UCSD-AML1 (cell line): ENCODE results near the gene POM121C.
"Not testable (repeated sequence)": the region's sequence is repeated elsewhere in the genome, so short reads cannot be mapped to it uniquely, and the experiment has no call there.

Experiments used
- DNase-seq: peaks from one replicate; lab custom pipeline; 2025; ENCODE audit not compliant: unreplicated experiment; lab: John Stamatoyannopoulos, UW

Gene POM121C

DNA sequence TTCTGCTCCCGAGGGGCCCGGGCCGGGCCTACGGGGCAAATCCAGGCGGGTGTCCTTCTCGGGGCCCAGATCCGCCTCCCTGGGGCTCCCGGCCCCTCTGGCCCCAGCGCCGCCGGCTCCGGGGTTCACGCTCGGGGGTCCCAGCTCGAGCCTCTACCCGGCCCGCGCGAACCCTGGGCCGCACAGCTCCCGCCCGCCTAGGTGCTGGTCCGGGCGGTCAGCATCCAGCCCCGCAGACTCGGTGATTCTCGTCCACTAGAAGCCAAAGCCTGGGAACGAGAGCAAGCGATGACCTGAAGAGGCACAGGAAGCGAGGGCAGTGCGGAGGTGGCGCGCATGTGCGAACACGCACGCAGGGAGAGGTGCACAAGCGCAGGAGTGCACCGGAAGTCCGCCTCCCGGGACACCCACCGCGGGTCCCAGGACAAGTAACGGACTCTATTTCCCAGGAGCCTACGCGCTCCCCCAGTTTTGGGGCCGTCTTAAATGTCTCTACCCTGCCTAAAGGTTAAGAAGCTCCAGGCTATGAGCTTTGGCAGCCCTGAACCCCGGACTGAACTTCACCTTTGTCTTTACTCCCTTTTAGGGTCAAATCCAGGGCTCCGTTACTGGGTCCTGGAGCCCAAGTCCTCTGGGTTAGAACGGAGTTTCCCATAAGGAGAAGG is at the start of gene POM121C:
Gene POM121C, minus strand, starts transcription at position 321 of the 665 bp plus-strand sequence. CDS start 44,803 bp downstream, outside the sequence.
- peak; percentile 81 for DNase-seq

GRCh38 chr7:75534727-75535307 is 48.7 kb upstream of the POM121C start:
- DNase-seq: no peak

GRCh38 chr7:75533926-75534325 is 47.8 kb upstream of the POM121C start:
- no peak for DNase-seq

DNA sequence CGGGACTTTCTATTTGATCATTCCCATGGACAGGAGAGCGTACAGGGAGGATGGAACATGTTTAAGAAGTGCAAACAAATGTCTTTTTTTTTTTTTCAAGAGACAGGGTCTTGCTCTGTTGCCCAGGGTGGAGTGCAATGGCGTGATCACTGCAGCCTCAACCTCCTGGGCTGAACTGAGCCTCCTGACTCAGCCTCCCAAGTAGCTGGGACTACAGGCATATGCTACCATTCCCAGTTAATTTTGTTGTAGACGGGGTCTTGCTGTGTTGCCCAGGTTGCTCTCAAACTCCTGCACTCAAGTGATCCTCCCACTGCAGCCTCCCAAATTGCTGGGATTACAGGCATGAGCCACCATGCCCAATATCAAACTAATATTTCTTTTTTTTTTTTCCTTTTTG is 46.5 kb upstream of the POM121C start:
- DNase-seq: no peak

DNA sequence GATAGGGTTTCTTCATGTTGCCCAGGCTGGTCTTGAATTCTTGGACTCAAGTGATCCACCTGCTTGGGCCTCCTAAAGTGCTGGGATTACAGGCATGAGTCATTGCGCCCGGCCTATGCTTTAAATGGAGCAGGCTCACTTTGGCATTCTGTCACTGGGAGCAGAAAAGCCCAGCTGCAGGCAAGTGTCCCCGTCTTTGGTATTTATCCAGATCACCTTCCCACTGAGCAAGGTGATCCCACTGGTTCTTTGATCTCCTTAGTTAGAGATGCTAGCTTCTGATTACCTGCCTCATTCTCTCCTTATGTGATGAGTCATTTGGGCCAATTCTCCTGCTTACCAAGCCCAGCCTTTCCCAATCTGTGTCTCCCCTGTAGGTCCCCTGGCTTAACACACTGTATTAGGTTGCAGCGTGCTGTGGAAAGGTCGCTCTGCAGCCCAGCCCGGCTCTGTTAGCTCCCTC is 45.3 kb upstream of the POM121C start:
- no peak for DNase-seq

- DNase-seq: peak; percentile 9
These were observed 41.2 kb upstream of the POM121C start for GRCh38 chr7:75527224-75527722.

- not testable (repeated sequence) for DNase-seq
These were observed 35.6 kb upstream of the POM121C start for GRCh38 chr7:75521727-75522126.

GRCh38 chr7:75518842-75519241 is 32.7 kb upstream of the POM121C start:
- not testable (repeated sequence) for DNase-seq

DNA sequence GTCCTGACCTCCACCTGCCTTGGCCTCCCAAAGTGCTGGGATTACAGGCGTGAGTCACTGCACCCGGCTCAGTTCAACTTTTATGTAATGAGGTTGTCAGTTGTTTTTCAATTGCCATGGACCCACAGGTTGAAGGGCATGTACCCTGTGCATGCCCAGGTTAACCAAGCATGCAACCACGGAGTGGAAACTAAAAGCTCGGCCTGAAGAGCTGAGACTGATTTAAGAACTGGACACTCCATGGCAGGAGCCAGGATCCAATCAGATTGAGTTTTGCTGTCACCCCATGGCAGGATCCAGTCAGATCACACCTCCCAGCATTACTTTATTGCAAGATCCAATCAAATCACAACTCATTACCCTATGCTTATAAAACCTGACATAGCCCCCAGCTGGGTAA is 22.9 kb upstream of the POM121C start:
- DNase-seq: not testable (repeated sequence)

DNA sequence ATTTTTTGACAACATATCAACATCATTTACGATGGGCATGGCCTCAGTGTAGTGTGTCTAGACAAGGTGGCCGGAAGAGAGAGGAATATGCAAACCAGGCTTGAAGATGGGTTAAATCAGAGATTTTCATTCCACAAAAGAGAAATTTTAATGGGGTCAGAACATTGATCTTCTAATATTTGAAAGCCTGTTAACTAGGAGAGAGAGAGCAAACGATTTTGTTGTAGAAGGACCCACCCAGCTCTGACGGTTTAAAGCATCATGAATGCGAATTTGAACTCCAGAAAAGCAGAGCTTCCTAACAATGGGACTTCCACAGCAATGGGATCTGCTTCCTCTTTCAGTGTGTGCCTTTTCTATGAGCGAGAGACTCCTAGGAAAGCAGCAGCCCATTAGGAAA is 5.9 kb upstream of the POM121C start, which contains the start of gene SPDYE5:
Gene SPDYE5, plus strand, starts transcription at position 301 of the 400 bp plus-strand sequence. CDS start 1,728 bp downstream, outside the sequence.
- not testable (repeated sequence) for DNase-seq

GRCh38 chr7:75485355-75485978 is 632 bp downstream of the POM121C start:
- not testable (repeated sequence) for DNase-seq

- not testable (repeated sequence) for DNase-seq
These were observed 5.8 kb downstream of the POM121C start for GRCh38 chr7:75480313-75480712.

DNA sequence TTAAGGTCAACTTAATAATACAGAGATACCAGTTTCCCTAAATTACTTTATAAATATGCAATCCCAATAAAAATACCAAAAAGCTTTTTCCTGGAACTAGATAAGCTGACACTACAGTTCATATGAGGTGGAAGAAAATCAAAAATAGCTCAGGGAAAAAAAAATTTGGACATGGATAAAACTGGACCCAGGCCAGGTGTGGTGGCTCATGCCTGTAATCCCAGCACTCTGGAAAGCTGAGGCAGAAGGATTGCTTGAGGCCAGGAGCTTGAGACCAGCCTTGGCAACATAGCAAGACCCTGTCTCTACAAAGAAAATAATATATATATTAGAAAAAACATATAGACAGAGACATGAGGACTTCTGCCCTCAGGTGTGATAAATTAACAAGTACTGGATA is 8.6 kb downstream of the POM121C start:
- not testable (repeated sequence) for DNase-seq

GRCh38 chr7:75470166-75470565 is 15.9 kb downstream of the POM121C start:
- DNase-seq: not testable (repeated sequence)

- DNase-seq: not testable (repeated sequence)
These were observed 25.6 kb downstream of the POM121C start for GRCh38 chr7:75460541-75460940.

DNA sequence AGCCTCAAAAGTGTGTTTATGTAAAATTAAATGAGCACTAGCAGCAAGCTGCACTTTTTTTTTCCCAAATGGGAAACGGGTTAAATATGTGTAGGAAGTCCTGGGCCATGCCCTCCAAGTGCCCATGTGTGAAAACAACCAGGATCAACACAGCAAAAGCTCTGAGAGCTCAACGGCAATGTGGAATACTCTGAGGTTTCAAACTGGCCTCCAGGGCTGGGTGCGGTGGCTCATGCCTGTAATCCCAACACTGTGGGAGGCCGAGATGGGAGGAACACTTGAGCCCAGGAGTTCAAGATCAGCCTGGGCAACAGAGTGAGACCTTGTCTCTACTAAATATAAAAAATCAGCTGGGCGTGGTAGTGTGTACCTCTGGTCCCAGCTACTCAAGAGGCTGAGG is 28.1 kb downstream of the POM121C start:
- not testable (repeated sequence) for DNase-seq

DNA sequence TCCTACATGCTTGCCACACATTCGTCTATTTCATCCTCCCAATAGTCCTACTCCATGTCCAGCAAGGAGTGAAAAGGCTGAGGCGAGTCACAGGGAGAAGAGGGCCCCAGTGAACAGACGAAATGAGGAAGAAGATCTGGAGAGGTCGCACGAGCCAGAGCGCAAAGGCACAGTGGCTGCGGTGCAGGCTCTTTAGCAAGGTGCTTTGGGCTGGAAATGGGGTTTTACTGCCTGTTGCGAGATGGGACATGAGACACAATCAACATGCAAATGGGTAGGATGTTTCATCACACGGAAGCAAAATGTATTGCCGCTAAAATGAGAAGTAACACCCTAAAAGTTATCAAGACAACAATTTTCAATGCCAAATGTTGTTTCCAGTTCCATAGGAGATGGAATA is 29.7 kb downstream of the POM121C start:
- not testable (repeated sequence) for DNase-seq

DNA sequence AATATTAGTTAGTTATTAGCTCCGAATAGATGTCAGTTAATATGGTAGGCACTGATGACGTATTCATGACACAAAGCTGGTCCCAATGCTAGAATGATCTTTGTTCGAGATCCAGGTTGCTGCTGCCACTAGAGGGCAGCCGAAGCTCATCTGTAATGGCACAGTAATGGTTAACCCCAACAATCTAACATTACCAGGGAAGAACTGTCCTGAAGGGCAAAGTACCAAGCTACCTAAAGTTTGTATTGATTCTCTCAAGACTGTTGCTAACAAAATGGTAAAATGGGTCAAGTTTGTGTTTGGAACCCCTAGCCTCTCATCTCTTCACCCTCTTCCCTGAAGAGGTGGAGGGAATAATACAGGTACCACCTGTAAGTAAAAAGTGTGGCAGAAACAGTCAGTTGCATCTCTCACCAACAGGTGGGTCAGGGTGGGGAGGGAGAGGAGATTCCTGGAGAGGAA is 33.6 kb downstream of the POM121C start:
- DNase-seq: not testable (repeated sequence)

DNA sequence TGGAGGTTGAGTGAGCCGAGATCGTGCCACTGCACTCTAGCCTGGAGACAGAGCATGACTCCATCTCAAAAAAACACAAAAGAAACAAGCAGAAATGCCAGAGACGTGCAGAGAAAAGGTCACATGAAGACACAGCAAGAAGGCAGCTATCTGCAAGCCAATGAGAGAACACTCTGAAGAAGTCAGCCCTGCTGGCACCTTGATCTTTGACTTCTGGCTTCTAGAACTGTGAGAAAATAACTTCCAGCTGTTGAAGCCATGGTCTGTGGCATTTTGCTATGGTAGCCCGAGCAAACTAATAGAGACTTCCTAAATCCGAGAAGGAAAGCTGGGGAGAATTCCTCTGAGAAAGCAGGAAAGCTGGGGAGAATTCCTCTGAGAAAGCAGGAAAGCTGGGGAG is 36.2 kb downstream of the POM121C start:
- DNase-seq: not testable (repeated sequence)

DNA sequence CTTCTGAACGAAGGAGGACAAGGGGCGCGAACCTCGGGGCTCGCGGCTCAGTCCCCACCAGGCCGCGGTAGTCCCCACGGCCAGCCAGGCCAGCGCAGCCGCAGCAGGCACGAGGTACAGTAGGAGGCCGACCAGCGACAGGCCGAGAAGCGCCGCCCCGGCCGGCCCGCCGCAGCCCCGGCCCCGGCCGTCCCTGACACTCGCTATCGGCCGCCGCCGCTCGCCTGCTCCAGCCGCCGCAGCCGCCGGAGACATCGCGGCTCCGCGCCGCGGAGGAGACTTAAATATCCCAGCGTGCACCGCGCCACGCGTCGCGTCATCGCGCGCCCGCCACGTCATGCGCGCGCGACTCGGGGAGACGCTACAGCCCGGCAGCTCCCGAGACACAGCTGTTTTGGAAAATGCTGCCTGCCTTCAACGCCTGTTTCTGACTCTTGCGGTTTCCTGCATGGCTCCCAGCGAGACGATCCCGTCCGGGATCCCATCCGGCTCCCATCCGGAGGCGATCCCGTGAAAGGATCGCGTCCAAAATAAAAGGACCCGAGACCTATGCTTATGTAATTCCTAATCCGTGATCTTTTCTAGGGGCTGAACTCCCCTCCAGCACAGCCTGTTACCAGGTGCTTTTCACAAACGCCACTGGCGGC is 43.5 kb downstream of the POM121C start:
- DNase-seq: peak; percentile 24

- not testable (repeated sequence) for DNase-seq
These were observed 44.0 kb downstream of the POM121C start for GRCh38 chr7:75442101-75442464.
